HG03571 (cell line): ENCODE results near the gene STX2.
"Not testable (repeated sequence)": the region's sequence is repeated elsewhere in the genome, so short reads cannot be mapped to it uniquely, and the experiment has no call there.

Source experiments
- ATAC-seq: cut with Tn5 transposase; IDR thresholded peaks from one replicate; pipeline ENCODE4 v1.9.1; 2021; ENCODE audit not compliant: unreplicated experiment

STX2 gene

GRCh38 chr12:130803702-130804101 is 35.3 kb downstream of the STX2 start:
- no peak for ATAC-seq

GRCh38 chr12:130800312-130800711 is 38.7 kb downstream of the STX2 start:
- ATAC-seq, result no peak

- no peak for ATAC-seq
Observed at GRCh38 chr12:130799051-130799450, 40.0 kb downstream of the STX2 start.

- peak; percentile 62 for ATAC-seq
Observed at GRCh38 chr12:130796985-130797686, 41.9 kb downstream of the STX2 start.

DNA sequence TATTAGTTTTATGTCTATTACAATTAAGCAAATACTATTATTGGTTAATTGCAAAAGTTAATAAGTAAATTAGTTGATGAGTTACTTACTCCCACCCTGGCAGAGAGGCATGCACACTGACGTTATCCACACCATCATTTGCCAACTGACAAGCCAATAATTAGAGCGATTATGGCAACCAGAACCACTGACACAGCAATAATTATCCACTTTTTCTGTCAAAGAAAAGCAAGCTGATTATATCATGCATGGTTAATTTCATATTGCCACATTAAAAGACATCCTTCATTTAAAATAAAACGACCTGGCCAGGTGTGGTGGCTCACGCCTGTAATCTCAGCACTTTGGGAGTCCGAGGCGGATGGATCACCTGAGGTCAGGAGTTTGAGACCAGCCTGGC is 43.1 kb downstream of the STX2 start:
- no peak for ATAC-seq

DNA sequence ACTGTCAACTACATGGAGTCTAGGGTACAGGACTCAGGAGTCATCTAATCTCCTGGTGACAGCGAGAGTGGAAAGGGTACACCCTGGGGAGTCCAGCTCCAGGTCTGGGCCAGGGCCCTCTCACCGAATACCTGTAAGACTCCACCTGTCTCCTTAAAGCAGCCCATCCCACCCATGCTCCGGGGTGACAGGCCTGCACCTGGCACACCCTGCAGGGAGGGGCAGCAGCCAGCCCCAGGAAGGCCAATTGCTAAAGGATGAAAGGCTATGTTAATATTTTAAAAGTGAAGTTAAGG is 45.5 kb downstream of the STX2 start:
- ATAC-seq, result no peak

DNA sequence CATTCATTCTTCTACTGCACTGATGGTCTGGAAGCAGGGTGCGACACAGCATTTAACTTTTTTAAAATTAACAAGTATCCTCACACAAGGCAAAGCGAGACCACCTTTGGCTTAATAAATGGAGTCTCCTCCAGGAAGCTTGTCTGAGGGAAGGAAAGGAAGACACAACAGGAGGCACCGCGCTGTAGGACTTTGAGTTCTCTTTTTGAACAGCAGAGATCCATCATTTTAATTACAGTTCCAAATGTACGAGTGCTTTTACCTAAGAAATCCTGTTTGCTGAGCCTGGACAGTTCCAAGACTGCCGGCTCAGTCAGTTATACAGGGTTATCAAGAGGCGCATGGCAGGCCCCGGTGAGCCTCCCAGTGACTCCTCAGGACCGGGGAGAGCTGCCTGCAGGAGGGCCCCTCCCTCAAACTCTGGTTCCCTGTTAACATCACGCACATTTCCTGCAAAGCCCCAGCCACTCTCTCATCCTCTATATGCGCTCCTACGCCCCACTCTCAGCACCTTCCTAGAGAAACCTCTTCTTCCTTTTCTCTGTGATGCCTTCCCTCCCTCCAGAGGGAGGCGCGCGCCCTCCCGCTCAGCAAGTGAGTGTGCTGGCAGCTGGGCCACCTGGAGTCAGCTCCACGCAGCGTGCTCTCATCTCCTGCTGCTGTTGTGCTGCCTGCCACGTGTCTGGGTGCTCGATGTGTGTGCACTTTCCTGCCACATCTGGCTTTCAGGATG is 46.1 kb downstream of the STX2 start:
- ATAC-seq, result no peak

DNA sequence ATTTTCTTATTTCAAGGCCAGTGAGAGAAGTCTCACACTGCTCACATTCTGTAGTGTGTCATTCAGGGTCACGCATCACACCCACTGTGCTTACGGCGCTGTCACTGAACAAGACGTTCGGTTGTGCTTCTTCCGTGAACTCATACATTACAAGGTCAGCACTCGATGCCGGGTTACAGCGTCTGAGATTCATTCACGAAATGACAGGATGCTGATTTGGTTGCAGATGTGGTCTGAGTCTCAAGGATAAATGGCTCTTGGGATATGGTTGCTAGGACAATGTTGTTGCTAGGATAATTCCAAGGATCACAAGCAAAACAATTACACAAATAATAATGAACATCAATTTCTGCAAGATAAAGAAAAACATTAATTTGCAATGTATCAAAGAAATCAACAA is 47.4 kb downstream of the STX2 start:
- ATAC-seq, result no peak

GRCh38 chr12:130788515-130788914 is 50.5 kb downstream of the STX2 start:
- no peak for ATAC-seq

GRCh38 chr12:130787445-130788410 is 51.3 kb downstream of the STX2 start:
- no peak for ATAC-seq

DNA sequence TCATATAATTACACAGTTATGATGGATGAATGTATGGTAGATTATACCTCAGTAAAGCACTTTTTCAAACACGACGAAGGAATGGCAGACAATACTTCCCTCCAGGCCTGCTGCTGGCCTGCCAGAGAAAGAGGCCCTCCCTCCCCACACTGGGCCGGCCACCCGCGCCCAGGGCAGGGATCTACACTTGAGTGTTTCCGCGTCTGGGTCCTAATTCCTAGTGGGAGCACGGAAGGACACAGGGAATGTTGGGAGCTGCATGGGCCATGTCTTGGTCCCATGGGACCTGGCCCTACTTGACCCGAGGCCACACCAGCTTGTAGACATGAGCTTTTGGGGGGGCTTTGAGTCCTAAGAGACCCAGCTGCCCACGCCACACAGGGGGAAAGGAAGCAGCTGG is 52.0 kb downstream of the STX2 start:
- ATAC-seq, result no peak

- ATAC-seq, result no peak
Observed at GRCh38 chr12:130783110-130783715, 55.8 kb downstream of the STX2 start.

DNA sequence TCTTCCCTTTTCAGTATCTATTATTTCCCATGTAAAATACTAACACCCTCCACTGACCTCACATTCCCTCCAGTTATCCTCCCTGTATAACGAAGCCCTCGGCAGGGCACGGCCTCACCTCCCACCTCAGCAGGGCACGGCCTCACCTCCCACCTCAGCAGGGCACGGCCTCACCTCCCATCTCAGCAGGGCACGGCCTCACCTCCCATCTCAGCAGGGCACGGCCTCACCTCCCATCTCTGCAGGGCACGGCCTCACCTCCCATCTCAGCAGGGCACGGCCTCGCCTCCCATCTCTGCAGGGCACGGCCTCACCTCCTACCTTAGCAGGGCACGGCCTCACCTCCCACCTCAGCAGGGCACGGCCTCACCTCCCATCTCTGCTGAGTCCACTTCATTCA is 56.8 kb downstream of the STX2 start:
- ATAC-seq, result not testable (repeated sequence)

GRCh38 chr12:130780880-130781575 is 58.0 kb downstream of the STX2 start:
- ATAC-seq, result no peak

- ATAC-seq, result no peak
Observed at GRCh38 chr12:130780325-130780724, 58.7 kb downstream of the STX2 start.

- no peak for ATAC-seq
Observed at GRCh38 chr12:130778776-130779175, 60.3 kb downstream of the STX2 start.

DNA sequence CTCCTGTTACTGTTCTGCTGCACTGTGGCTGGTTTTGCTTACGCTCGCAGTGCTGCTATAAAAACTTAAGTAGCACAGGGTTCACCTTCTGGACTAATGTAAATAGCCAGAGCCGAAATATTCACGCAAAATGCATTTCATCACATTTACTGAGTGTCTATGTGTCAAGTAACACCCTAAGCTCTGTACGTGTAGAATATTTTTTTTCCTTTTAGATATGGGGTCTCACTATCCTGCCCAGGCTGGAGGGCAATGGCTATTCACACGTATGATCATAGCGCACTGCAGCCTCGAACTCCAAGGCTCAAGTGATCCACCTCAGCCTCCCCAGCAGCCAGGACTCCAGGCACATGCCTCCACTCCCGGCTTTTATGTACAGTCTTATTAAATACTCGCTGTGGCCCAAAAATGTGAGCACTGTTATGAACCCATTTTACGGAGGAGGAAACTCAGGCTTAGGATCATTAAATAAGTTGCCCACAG is 62.2 kb downstream of the STX2 start:
- no peak for ATAC-seq

GRCh38 chr12:130775953-130776856 is 62.8 kb downstream of the STX2 start:
- no peak for ATAC-seq

- ATAC-seq, result no peak
Observed at GRCh38 chr12:130770413-130771028, 68.5 kb downstream of the STX2 start.
